ENCODE data around the gene NSL1.
"Not testable (repeated sequence)": the region's sequence is repeated elsewhere in the genome, so short reads cannot be mapped to it uniquely, and the experiment has no call there.

The NSL1 gene

DNA sequence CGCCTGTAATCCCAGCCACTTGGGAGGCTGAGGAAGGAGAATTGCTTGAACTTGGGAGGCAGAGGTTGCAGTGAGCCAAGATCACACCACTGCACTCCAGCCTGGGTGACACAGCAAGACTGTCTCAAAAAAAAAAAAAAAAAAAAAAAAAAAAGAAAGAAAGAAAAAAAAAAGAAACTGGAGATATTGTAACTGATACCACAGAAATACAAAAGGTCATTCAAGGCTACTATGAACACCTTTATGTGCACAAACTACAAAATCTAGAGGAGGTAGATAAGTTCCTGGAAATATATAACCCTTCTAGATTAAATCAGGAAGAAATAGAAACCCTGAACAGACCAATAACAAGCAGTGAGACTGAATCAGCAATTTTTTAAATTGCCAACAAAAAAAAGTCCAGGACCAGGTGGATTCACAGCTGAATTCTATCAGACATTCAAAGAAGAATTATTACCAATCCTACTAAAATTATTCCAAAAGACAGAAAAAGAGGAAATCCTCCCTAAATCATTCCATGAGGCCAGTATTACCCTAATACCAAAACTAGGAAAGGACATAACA is 26.8 kb downstream of the NSL1 start:
- H3K4me3 ChIP-seq (ENCODE audit: low read depth, low read length); H3K27ac ChIP-seq (ENCODE audit: low read depth, low read length); H3K9me3 ChIP-seq (ENCODE audit: control insufficient read depth, insufficient read depth, low read length); H3K27me3 ChIP-seq (ENCODE audit: control insufficient read depth, insufficient read depth, low read length); H3K9ac ChIP-seq (ENCODE audit: low read depth, low read length); H3K4me1 ChIP-seq (ENCODE audit: control insufficient read depth, insufficient read depth, low read length); H3K36me3 ChIP-seq (ENCODE audit: control insufficient read depth, insufficient read depth, low read length): not testable (repeated sequence)

DNA sequence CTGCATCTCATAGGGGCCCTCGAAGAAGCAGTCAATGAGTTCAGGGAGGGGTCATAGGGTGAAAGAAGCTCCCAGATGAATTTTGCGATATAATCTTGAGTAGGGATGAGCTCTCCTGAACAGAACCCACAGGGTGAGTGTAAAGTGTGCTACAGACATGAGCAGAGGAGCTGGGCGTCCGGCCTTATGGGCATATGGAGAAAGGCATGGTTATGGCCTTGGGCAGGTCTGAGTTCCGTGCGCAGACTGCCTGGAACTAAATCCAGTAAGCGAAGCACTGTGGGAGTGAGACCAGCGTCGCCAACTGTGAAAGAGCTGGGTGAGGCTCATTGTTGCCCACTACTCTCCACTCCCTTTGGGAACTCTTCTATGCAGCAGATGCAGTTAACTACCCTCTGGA is 28.7 kb downstream of the NSL1 start:
- no peak overlapping the region for H3K9ac ChIP-seq (ENCODE audit: low read depth, low read length)
- no peak overlapping the region for H3K27ac ChIP-seq (ENCODE audit: low read depth, low read length)
- no peaks in the 10 kb centered on the region for H3K27me3 ChIP-seq (ENCODE audit: control insufficient read depth, insufficient read depth, low read length)
- H3K36me3 ChIP-seq (ENCODE audit: control insufficient read depth, insufficient read depth, low read length): peaks cover 8% of the 10 kb centered on the region
- H3K4me1 ChIP-seq (ENCODE audit: control insufficient read depth, insufficient read depth, low read length): no peaks in the 10 kb centered on the region
- H3K4me3 ChIP-seq (ENCODE audit: low read depth, low read length): no peak overlapping the region
- H3K9me3 ChIP-seq (ENCODE audit: control insufficient read depth, insufficient read depth, low read length): no peaks in the 10 kb centered on the region

- H3K9me3 ChIP-seq (ENCODE audit: control insufficient read depth, insufficient read depth, low read length): no peaks in the 10 kb centered on the region
- H3K27me3 ChIP-seq (ENCODE audit: control insufficient read depth, insufficient read depth, low read length): no peaks in the 10 kb centered on the region
- no peak overlapping the region for H3K27ac ChIP-seq (ENCODE audit: low read depth, low read length)
- H3K36me3 ChIP-seq (ENCODE audit: control insufficient read depth, insufficient read depth, low read length): peaks cover 11% of the 10 kb centered on the region
- no peak overlapping the region for H3K9ac ChIP-seq (ENCODE audit: low read depth, low read length)
- H3K4me3 ChIP-seq (ENCODE audit: low read depth, low read length): no peak overlapping the region
- H3K4me1 ChIP-seq (ENCODE audit: control insufficient read depth, insufficient read depth, low read length): no peaks in the 10 kb centered on the region
Observed at GRCh38 chr1:212762234-212762633, 29.3 kb downstream of the NSL1 start.

GRCh38 chr1:212760126-212760823 is 31.3 kb downstream of the NSL1 start:
- Histone ChIP-seq H3K36me3 (ENCODE audit: control insufficient read depth, insufficient read depth, low read length) (peaks cover 11% of the 10 kb centered on the region), H3K4me3 (ENCODE audit: low read depth, low read length) (no peak overlapping the region)

DNA sequence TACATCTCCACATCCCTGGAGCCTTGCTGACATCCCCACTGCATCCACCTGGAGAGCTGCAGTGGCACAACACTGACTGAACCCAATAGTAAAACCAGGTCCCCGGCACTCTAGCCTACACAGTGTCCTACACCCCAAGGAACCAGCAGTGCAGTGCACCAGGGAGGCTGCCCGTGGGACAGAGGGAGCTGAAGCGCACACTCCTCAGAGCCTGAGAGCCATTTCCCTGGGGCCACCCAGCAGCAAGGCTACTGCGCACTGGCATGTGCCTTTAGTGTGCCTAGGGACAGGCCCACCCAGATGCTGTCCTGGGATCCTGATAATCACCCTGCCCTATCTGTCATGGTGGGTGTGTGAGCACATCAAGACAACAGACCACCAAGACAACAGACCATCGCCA is 31.9 kb downstream of the NSL1 start:
- Histone ChIP-seq H3K27me3 (ENCODE audit: control insufficient read depth, insufficient read depth, low read length) (no peaks in the 10 kb centered on the region), H3K9ac (ENCODE audit: low read depth, low read length) (no peak overlapping the region), H3K9me3 (ENCODE audit: control insufficient read depth, insufficient read depth, low read length) (no peaks in the 10 kb centered on the region), H3K4me1 (ENCODE audit: control insufficient read depth, insufficient read depth, low read length) (peaks cover 4% of the 10 kb centered on the region), H3K36me3 (ENCODE audit: control insufficient read depth, insufficient read depth, low read length) (peaks cover 11% of the 10 kb centered on the region), H3K27ac (ENCODE audit: low read depth, low read length) (no peak overlapping the region), H3K4me3 (ENCODE audit: low read depth, low read length) (no peak overlapping the region)

More at GRCh38 chr1:212760126-212760823, 31.3 kb downstream of the NSL1 start:
- no peaks in the 10 kb centered on the region for H3K9me3 ChIP-seq (ENCODE audit: control insufficient read depth, insufficient read depth, low read length)
- no peak overlapping the region for H3K27ac ChIP-seq (ENCODE audit: low read depth, low read length)
- H3K4me1 ChIP-seq (ENCODE audit: control insufficient read depth, insufficient read depth, low read length): no peaks in the 10 kb centered on the region
- no peaks in the 10 kb centered on the region for H3K27me3 ChIP-seq (ENCODE audit: control insufficient read depth, insufficient read depth, low read length)
- H3K9ac ChIP-seq (ENCODE audit: low read depth, low read length): no peak overlapping the region

GRCh38 chr1:212754680-212755079 is 36.9 kb downstream of the NSL1 start:
- H3K4me3 ChIP-seq (ENCODE audit: low read depth, low read length): no peak overlapping the region
- H3K27ac ChIP-seq (ENCODE audit: low read depth, low read length): no peak overlapping the region
- peaks cover 35% of the 10 kb centered on the region for H3K4me1 ChIP-seq (ENCODE audit: control insufficient read depth, insufficient read depth, low read length)
- no peaks in the 10 kb centered on the region for H3K27me3 ChIP-seq (ENCODE audit: control insufficient read depth, insufficient read depth, low read length)
- 0 out of 2 replicates have a peak, but pooled peaks cover 3% of the 10 kb centered on the region for H3K36me3 ChIP-seq (ENCODE audit: control insufficient read depth, insufficient read depth, low read length)
- H3K9me3 ChIP-seq (ENCODE audit: control insufficient read depth, insufficient read depth, low read length): no peaks in the 10 kb centered on the region
- H3K9ac ChIP-seq (ENCODE audit: low read depth, low read length): no peak overlapping the region

GRCh38 chr1:212754193-212754592 is 37.4 kb downstream of the NSL1 start:
- 0 out of 2 replicates have a peak, but pooled peaks cover 3% of the 10 kb centered on the region for H3K36me3 ChIP-seq (ENCODE audit: control insufficient read depth, insufficient read depth, low read length)
- no peaks in the 10 kb centered on the region for H3K27me3 ChIP-seq (ENCODE audit: control insufficient read depth, insufficient read depth, low read length)
- no peak overlapping the region for H3K4me3 ChIP-seq (ENCODE audit: low read depth, low read length)
- H3K9me3 ChIP-seq (ENCODE audit: control insufficient read depth, insufficient read depth, low read length): no peaks in the 10 kb centered on the region
- H3K4me1 ChIP-seq (ENCODE audit: control insufficient read depth, insufficient read depth, low read length): peaks cover 35% of the 10 kb centered on the region
- H3K9ac ChIP-seq (ENCODE audit: low read depth, low read length): no peak overlapping the region
- H3K27ac ChIP-seq (ENCODE audit: low read depth, low read length): no peak overlapping the region

GRCh38 chr1:212753749-212754148 is 37.8 kb downstream of the NSL1 start:
- Histone ChIP-seq H3K9me3 (ENCODE audit: control insufficient read depth, insufficient read depth, low read length) (no peaks in the 10 kb centered on the region), H3K4me1 (ENCODE audit: control insufficient read depth, insufficient read depth, low read length) (peaks cover 35% of the 10 kb centered on the region), H3K36me3 (ENCODE audit: control insufficient read depth, insufficient read depth, low read length) (peaks cover 3% of the 10 kb centered on the region; the same call in 1 of the 2 replicates), H3K4me3 (ENCODE audit: low read depth, low read length) (no peak overlapping the region), H3K27me3 (ENCODE audit: control insufficient read depth, insufficient read depth, low read length) (no peaks in the 10 kb centered on the region), H3K9ac (ENCODE audit: low read depth, low read length) (no peak overlapping the region), H3K27ac (ENCODE audit: low read depth, low read length) (no peak overlapping the region)

DNA sequence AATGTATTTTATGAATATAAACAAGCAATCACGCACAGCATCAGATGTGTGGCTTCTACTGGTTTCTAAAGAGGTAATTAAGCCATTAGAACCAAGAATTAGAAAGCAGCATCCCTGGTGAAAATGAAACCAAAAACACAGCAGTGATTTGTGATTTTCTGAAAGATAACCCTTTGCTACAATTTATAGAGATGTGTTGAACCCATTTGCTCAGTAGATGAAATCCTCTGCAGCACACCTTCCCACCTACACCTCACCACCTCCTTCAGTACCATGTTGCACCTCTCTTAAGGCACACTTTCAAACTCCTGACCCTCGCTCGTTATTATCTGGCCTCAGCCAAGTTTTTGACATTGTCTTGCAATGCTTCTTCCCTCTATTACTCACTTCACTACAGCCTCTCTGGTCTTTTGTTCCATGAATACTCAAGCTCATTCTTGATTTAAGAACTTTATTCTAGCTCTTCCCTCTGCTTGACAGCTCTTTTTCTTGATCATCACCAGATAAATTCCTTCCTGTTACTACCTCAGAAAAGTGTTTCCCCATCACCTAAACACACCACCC is 38.6 kb downstream of the NSL1 start:
- Histone ChIP-seq H3K27ac (ENCODE audit: low read depth, low read length) (no peak overlapping the region), H3K9ac (ENCODE audit: low read depth, low read length) (no peak overlapping the region), H3K36me3 (ENCODE audit: control insufficient read depth, insufficient read depth, low read length) (peaks cover 3% of the 10 kb centered on the region; the same call in 1 of the 2 replicates), H3K4me1 (ENCODE audit: control insufficient read depth, insufficient read depth, low read length) (peaks cover 35% of the 10 kb centered on the region), H3K27me3 (ENCODE audit: control insufficient read depth, insufficient read depth, low read length) (no peaks in the 10 kb centered on the region), H3K9me3 (ENCODE audit: control insufficient read depth, insufficient read depth, low read length) (no peaks in the 10 kb centered on the region), H3K4me3 (ENCODE audit: low read depth, low read length) (no peak overlapping the region)

DNA sequence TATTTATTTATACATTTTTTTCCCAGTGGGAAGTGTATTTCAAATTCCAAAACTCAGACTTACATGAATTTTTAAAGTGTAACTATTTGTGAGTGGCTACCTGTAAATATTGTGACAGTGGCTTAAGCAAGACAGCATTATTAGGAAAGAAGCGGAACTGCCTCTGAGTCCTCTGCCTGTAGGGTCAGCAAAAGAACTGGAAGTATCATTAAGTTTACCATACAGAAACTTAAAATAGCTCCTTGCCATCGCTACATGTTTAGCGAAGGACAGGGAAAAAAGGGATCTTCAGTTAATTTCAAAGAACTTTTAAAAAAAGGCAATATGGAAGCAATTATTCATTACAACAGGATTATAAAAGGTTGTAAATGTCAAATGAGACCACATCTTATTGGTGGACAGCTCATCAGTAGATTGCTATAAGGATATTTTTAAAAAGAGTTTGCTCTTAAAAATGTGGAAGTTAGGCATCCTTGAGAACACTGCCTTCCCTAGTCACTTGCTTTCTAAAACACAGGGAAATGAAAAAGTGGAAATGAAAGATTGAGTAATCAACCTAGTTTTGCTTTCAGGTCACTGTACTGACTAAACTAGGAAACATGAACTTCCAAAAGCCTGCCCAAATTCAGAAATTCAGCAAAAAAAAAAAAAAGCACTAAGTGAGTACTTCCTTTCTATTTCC is 39.2 kb downstream of the NSL1 start:
- no peak overlapping the region for H3K4me3 ChIP-seq (ENCODE audit: low read depth, low read length)
- H3K27me3 ChIP-seq (ENCODE audit: control insufficient read depth, insufficient read depth, low read length): no peaks in the 10 kb centered on the region
- H3K9ac ChIP-seq (ENCODE audit: low read depth, low read length): no peak overlapping the region
- peaks cover 35% of the 10 kb centered on the region for H3K4me1 ChIP-seq (ENCODE audit: control insufficient read depth, insufficient read depth, low read length)
- no peaks in the 10 kb centered on the region; the same call in 1 of the 2 replicates for H3K36me3 ChIP-seq (ENCODE audit: control insufficient read depth, insufficient read depth, low read length)
- H3K27ac ChIP-seq (ENCODE audit: low read depth, low read length): no peak overlapping the region
- H3K9me3 ChIP-seq (ENCODE audit: control insufficient read depth, insufficient read depth, low read length): no peaks in the 10 kb centered on the region

All from HUES48 (cell line).